ENCODE measurements around the gene EEF1A2.

GRCh38 chr20:63487781-63488241, 11.1 kb downstream of the EEF1A2 start:
- TF ChIP-seq CTCF (conservative IDR thresholded peaks at IDR 0.05) (no peak), EZH2 (IDR thresholded peaks at IDR 0.05; ENCODE audit: low read depth) (no peak)

All from PC-9 (cell line).